ENCODE results near the gene TGFBRAP1.

Gene TGFBRAP1

DNA sequence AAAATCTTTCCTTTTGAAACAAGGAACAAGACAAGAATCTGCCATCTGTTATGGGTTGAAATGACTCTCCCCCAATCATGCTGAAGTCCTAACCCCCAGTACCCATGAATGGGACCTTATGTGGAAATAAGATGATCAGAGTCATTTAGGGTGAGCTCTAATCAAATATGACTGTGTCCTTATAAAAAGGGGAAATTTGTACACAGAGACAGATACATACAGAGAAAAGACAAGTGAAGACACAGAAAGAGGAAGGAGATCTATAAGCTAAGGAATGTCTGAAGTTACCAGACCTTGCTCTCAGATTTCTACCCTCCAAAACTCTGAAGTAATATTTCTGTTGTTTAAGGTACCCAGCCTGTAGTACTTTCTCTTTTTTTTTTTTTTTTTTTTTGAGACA, 15.7 kb downstream of the TGFBRAP1 start:
- DNase-seq (ENCODE audit: low read depth in 2 of 2), result no peak

DNA sequence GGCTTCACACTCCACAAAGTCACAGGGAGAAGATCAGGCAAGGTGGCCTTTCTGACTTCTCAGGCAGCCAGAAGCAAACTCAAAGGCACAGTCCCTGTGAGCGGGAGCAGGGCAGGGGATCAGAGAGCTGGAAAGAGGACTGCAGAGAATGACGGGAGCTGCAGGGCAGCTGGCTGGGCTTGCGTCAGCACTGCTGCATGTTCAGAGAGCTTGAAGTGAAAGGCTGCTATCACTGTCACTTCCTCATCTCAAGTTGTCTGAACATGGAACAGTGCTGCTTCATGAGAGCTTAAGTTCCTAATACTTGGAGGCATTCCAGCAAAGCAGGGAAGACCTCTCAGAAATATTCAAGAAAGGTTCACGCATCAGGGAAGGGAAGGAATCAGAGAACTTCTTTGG, 20.4 kb downstream of the TGFBRAP1 start:
- DNase-seq (ENCODE audit: low read depth in 2 of 2), result no peak

DNA sequence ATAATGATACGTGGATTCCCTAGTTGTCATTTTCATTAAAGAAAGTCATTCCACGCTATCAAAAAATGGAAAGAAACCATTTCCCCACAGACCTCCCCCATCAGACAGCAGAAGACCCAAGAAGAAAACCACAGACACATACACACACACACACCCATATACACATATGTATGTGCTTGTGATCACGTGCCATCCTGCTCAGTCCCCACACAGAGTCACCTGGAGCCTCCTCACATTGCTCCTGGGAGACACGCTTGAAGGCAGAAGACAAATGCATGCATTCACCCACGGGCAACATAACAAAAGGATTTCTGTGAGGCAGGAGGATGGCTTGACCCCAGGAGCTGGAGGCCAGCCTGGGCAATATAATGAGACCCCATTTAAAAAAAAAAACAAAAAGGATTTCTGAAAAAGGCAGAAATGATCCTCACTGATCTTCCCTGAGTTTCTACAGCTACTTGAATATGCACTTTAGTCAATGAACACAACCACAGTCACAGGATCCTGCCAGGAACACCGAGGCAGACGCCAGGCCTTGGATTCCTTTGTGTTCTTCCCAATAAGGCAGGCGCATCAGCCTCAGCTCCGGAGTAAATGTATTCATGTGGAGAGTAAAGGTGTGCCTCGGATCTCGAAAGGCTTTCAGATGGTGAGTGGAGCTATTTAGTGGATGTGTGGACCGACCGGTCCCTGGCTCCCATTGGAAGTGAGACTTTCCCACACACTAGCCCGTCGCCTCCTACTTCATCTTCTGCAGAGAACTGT, 21.0 kb downstream of the TGFBRAP1 start:
- DNase-seq (ENCODE audit: low read depth in 2 of 2), result no peak

DNA sequence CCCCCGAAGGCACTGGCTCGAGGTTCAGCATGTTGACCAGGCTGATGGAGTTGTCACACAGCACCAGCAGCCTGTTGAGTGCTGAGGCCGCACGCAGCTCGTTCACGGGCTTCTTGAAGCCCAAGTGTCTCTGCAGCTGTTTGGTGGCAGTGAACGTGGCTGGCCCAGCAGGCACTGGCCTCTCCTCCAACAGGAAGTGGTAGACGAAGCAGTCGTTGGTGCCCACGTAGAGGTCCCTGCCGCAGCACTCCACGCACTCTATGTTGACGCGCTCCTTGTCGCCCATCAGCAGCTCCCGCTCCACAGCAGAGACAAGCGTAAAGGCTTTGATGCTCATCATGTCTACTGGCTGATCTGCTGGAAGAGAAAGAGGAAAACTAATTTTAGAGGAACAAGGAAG, 21.6 kb downstream of the TGFBRAP1 start:
- no peak for DNase-seq (ENCODE audit: low read depth in 2 of 2)

GRCh38 chr2:105307550-105307949, 22.0 kb downstream of the TGFBRAP1 start:
- DNase-seq (ENCODE audit: low read depth in 2 of 2), result no peak

- no peak for DNase-seq (ENCODE audit: low read depth in 2 of 2)
These were observed 22.4 kb downstream of the TGFBRAP1 start for GRCh38 chr2:105307146-105307545.

GRCh38 chr2:105301646-105302045, 27.9 kb downstream of the TGFBRAP1 start:
- no peak for DNase-seq (ENCODE audit: low read depth in 2 of 2)

GRCh38 chr2:105299290-105299689, 30.2 kb downstream of the TGFBRAP1 start:
- DNase-seq (ENCODE audit: low read depth in 2 of 2), result no peak

DNA sequence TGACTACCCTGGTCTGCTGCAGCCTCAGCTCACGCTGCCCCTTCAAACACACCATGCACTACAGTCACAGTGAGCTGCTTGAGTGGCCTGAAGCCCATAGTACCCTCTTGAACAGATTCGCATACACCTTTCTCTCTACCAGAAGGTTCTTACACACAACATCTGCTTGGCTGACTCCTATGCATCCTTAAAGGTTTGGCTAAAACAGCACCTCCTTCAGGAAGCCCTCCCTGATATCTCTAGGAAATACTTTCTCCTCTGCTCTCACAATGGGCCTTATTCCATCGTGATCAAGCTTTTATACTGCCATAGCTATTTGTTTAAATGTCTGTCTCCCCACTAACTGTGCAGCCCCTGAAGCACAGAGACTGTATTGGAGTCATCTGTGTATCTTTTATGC, 31.5 kb downstream of the TGFBRAP1 start:
- DNase-seq (ENCODE audit: low read depth in 2 of 2), result no peak

GRCh38 chr2:105297216-105297615, 32.3 kb downstream of the TGFBRAP1 start:
- no peak for DNase-seq (ENCODE audit: low read depth in 2 of 2)

DNA sequence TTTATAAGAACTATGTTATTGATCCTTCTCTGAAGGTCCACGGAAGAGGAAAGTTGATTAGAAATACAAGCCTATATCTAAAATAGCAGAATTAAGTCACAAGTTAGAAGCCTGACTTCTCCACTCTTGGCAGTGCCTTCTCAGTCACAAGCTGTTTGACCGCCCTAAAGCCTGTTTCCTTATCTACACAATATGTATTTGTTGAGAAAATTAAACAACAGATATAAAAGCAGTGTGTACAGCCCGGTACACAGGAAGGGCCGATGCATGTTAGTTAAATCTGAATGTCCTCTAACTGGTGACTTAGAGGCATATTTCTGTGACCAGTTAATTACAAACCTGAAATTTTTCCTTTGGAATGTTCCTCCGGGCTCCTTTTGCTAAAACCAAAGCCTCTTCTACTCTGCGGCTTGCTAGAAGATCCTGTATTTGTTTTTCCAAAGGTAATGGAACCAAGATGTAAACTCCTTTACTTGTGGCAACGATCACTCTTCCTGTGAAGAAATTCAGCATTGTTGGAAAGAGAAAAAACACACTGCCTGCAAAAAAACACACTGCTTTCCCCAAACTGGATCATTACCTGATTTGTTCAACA, 33.4 kb downstream of the TGFBRAP1 start:
- no peak for DNase-seq (ENCODE audit: low read depth in 2 of 2)

- DNase-seq (ENCODE audit: low read depth in 2 of 2), result no peak
These were observed 34.6 kb downstream of the TGFBRAP1 start for GRCh38 chr2:105294844-105295481.

DNA sequence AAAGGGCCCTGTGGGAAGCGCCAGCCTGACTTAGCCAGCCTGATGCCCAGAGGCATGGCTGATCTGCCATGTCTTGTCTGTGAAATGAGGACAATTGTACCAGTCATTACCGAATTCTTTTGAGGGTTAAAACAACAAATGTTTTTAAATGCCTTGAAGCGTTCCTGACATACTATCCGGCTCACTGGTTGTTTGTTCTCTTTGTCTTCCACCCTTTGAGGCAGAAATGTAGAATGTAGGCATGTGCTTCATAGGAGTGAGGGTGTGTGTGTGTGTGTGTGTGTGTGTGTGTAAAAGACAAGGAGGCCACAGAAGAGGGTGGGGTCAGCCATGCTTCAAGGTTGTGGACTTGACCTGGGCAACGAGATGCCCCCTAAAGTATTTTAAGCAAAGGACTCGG, 35.5 kb downstream of the TGFBRAP1 start:
- DNase-seq (ENCODE audit: low read depth in 2 of 2), result no peak

DNA sequence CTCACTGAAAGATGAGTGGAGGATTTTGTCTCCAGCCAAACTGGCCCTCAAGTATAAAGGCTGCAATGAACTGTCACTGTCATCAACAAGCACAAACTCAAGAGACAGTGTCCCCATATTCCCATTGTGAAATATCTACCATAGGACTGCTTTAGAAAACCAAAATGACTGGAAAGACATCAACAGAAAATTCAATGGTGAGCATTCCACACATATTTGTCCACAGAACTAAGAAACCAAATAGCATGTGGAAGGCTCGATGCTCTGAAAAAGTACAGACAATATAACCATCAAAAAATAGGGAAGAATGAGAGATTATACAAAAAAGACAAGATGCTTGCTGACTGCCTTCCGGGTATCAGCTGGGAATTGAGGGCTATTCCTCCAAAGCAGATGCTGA, 37.6 kb downstream of the TGFBRAP1 start:
- DNase-seq (ENCODE audit: low read depth in 2 of 2), result no peak

GRCh38 chr2:105290981-105291660, 38.4 kb downstream of the TGFBRAP1 start:
- DNase-seq (ENCODE audit: low read depth in 2 of 2), result no peak

DNA sequence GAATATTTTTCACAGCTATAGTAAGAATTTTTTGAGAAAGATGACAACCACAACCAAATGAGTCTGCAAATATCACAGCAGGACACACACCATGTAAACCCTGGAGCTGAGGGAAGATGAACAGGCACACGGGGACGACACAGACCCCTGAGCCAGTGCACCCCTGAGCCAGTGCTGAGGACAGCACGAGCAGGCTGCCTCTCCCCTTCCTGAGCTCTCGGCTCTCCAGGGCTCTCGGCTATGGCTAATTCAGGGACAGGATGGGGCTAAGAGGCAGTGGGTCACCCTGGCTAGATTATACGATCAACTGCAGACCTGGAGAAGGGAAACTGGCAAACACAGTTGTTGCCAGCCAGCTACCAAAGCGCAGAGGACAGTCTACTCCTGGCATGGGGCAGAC, 41.4 kb downstream of the TGFBRAP1 start:
- DNase-seq (ENCODE audit: low read depth in 2 of 2), result no peak

GRCh38 chr2:105287692-105288091, 41.8 kb downstream of the TGFBRAP1 start:
- peak in 1 of 2 experiments; percentile 16 for DNase-seq (ENCODE audit: low read depth in 2 of 2)

DNA sequence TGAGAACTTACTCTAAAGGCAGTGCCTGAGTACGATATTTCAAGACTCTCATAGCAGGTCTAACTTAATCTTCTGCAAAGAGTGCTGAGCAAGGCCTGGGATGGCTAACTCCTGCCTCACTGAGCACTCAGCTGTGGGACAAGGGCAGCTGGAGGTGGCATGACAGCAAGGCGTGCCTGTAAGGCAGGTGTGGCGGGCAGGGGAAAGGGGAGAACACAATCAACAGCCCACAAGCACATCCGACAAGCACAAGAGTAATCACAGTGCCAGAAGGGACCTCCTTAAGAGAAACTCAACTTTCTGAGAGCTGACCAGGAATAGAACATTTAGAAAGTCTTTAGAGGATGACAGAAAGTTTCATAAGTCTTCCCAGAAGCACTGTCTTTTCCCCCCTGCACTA, 46.0 kb downstream of the TGFBRAP1 start:
- DNase-seq (ENCODE audit: low read depth in 2 of 2), result no peak

DNA sequence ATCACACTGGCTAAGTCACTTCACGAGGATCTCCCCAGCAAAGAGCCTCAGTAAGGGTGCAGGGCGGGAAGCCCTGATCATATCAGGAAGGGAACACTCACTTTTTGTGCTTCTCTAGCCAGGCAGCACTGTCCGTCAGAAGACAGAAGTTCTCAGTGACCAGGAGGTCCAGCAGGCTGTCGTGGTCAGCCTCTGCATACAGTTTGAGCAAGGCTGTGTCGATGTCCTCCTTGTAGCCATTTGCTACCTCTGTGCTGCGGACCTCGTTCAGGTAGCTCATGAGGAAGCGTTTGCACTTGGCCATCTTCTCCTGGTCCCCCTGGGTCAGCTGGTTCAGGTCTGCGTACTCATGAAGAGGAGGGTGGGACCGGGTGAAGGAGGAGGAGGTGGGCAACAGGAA, 49.3 kb downstream of the TGFBRAP1 start:
- DNase-seq (ENCODE audit: low read depth in 2 of 2), result no peak

GRCh38 chr2:105279126-105279525, 50.4 kb downstream of the TGFBRAP1 start:
- DNase-seq (ENCODE audit: low read depth in 2 of 2), result no peak

- DNase-seq (ENCODE audit: low read depth in 2 of 2), result no peak
These were observed 50.9 kb downstream of the TGFBRAP1 start for GRCh38 chr2:105278654-105279053.

DNA sequence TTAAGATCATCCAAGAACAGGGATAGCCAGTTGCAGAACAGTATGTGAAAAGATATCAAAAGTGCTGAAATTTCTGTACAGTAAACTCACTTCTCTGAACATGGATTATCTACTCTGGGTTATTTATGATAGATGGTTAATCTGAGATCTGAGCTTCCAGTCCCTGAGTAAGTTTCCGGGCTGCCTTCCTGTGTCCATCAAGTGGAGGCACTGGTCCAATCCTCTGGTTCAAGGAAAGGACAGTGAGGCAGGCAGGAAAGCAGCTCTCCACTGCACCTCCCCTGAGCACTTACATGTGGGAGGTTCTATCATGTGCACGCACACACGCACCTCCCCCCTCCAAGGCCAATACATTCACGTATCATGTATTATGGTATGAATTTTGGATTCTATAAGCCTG, 55.5 kb downstream of the TGFBRAP1 start:
- DNase-seq (ENCODE audit: low read depth in 2 of 2), result no peak

DNA sequence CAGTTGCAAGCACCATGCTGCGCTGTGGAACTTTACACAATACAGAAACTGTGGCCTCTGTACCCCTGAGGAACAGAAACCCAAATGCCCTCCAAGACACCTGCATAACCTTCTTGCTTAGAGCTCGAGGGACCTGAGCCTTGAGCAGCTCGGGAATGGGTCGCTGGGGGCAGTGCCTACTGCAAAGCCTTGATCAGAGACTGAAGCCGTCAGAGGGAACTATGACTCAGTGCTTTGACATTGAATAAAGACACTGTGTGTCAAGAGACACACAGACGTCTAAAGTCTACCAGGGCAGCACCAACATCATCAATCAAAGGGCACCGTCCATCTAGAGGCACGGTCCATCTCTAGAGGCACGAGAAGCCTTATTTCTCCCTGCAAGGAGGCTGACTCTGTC, 57.4 kb downstream of the TGFBRAP1 start:
- no peak for DNase-seq (ENCODE audit: low read depth in 2 of 2)
